Kasumi-1 (cell line): Measurements from ENCODE around the gene CORO2B.
A peak's percentile ranks its signal among the peaks of the same experiment; 100 is the strongest.

Source experiments
- DNase-seq, 2 experiments: peaks; one replicate each; lab custom pipeline; 2025; lab: John Stamatoyannopoulos, UW

Gene CORO2B

DNA sequence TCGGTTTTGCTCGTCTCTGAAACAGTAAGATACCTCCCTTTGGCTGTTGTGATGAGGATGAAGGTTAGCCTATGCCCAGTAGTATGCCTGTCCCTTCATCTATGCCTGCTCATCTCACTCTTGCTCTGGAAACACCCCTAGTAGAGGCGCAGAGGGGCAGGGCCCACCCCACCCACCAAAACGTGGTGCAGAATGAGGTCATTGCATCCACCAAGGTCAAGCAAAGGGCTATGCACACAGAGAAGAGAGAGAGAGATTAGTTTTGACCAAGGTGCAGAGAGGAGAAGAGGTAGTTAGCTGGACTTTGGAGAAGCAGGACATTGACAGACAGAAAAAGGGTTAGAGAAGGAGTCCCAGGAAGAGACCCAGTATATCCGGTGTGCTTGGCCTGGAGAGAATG is 119.9 kb downstream of the CORO2B start:
- no peak for DNase-seq

DNA sequence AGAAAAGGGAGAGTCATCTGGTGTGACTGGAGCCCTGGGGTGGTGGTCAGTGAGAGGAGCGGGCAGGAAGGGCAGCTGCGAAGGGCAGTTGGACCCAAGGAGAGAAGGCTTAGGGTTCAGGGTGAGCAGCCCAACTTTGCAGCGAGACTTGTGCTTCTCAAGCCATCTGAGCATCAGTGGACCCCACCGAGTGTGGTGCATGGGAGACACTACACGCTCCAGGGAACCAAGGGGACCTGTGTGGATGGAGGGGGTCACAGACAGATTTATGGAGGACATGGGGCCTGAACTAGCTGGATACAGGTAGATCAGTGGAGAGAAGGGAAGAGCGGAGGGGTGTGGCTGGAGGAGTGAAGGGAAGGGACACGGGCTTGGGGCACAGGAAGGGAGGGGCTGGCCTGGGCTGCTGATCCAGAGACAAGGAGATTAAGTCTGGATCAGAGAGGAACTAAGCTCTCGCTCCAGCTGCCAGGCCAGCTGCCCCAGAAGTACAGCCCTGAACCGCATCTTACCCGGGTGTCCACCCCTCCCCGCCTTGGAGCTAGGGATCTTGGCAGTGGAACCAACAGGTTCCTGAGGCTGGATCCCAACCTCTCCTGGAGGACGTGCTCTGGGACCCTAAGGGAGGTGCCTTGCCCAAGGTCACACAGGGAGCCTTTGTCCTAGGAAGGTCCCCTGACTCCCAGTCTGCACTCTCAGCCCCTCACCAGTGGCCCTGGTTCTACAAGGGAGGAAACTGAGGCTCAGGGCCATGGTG is 120.5 kb downstream of the CORO2B start:
- DNase-seq: no peak

DNA sequence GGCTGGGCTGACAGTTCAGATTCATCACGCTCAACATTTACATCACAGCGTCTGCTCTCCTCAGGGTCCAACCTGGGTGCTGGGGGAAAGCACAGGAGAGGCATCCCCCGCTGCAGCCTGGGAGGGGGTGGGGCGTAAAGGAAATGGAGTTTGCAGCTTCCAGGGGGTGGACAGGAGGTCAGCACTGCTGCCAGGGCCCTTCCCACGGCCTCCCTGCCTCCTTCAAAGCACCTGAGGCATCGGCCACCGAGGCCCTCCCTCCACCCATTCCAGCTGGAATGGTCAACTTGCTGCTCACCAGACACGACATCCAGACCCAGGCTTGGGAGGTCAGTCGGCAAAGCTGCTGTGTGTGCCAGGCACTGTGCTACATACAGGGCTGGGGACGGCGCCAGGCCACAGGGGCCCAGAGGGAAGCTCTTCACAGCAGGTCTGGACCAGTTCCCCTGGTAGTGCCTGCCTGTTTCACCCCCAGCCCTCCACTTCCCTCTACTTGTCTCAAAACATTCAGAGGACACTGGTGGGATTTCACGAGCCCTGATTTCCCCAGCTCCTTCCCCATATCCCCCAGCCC is 121.2 kb downstream of the CORO2B start:
- DNase-seq: peak in 1 of 2 experiments; percentile 2

DNA sequence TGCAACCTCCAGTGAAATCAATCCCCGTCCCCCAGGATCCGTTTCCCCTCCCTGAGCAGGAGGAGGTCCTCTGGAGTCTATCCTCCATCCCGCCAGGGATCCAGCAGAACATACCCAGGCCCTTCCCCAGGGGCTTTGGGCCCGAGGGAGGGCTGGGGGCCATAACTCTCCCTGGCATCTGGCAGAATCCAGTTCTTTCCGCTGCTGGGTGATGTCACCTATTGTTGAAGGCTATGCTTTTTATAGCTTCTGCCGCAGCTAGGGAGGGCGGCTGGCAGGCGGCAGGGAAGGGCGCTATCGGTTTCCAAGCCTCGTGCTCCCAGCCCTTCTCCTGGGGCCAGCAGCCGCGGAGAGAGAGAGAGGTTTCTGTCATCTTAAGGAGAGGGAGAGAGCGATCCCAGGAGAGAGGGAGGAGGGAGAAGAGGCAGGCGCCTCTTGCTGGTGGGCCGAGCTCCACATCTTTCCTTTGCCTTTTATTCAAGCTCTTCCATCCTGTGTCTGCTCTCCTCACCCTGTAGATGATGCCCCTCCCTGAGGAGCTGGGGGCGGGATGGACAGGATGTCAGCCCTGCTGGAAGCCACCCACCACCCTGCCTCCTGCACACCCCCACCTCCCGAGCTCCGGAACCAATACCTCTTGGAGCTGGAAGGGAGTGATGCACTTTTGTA is 121.8 kb downstream of the CORO2B start:
- DNase-seq: no peak

DNA sequence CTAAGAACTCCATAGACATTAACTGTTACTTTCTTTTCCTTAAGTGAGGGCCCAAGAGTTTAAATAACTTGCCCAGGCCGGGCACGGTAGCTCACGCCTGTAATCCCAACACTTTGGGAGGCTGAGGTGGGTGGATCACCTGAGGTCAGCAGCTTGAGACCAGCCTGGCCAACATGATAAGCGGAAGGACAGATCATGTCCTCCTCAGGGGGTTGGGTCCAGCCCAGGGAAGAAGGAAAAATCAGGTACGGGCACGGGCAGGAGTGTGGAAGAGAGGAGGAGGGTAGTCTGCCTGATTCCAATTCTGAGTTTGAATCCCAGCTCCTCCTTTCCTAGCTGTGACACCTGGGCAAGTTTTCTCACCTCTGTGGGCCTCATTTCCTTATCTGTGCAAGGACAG is 123.1 kb downstream of the CORO2B start:
- DNase-seq: no peak

DNA sequence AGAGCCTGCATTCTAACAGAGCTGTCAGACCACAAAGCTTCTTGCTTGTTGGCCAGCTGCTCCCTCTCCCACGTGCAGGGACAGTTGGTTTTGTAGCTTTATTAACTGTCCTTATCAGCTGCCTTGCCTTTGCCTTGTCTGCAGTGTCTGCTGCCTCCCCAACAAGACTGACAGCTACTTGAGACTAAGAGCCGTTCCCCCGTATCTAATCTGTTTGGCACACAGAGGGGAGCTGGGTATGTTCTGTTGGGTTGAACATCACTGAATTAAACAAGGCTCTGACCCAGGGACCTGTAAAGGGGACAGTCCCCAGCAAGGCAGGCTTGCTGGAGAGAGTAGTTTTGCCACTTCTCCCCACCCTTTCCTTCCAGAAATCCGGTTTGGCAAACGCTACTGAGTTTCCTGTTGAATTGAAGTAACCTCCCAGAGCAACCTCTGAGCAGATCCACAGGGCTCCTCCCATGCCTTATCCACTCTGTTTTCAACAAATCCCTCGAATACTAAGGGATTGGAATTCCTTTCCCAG is 125.8 kb downstream of the CORO2B start:
- peak; percentile 50 to 59 for DNase-seq

DNA sequence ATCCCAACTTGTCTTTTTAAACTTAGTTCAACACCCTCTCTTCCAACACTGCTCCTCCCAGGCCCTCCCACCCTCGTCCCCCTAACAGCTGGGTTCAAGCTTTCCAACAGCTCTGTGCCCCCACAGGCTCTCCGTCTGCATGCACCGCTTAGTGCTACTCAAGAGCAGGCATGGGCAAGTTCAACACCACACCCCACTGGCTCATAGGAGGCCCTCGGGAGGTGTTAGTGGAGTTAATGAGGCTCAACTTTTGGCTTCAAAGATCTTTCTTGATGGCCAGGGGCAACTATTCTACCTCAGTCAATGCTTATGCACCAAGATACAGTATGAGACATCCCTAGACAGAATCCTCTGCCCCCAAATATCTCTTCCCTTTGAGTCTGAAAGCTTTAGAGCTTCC is 127.5 kb downstream of the CORO2B start:
- DNase-seq: no peak

DNA sequence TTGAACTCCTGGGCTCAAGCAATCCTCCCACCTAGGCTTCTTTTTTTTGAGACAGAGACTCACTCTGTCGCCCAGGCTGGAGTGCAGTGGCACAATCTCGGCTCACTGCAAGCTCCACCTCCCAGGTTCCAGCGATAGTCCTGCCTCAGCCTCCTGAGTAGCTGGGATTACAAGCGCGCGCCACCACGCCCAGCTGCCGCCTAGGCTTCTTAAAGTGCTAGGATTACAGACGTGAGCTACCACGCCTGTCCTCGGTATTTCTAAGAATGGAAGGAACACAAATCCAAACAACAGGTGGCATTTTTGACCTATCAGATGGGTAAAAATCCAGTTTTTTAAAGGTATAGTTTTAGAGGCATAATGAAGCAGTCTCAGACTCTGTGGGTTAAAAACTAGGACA is 128.1 kb downstream of the CORO2B start:
- DNase-seq: no peak

DNA sequence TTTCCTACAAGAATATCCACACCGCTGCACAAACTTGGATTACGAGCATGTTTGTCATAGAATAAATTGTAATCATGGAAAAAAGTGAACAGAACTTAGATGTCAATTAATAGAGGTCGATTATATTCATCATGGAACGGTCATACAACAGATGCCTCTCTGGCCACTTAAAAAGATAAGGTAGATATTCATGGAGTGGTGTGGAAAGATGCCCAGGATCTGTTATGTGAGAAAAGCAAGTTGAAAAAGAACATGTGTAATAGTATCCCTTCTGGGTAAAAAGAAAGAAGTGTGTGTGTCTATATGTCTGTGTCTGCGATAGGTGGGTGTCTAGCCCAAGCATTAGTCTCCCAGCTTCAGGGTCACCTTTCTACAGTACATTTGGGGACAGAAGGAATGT is 128.6 kb downstream of the CORO2B start:
- no peak for DNase-seq

DNA sequence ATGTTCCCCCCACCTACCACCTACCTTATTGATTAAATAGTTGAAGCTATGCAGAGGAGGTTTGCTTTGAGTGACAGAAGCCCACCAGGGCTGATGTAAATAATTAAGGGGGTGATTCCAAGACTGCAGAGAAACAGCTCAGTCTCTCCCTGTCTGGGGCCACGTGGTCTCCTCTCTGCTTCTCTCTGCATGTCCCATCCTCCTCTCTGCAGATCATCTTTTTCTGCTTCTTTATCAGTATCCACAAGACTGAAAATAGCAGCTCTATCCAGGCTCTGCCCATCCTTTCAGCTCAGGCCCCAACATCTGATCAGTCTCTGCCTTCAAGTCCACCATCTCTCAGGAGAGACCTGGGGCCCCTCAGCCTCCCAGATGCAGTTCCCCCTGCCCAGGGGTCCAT is 131.1 kb downstream of the CORO2B start:
- no peak for DNase-seq

DNA sequence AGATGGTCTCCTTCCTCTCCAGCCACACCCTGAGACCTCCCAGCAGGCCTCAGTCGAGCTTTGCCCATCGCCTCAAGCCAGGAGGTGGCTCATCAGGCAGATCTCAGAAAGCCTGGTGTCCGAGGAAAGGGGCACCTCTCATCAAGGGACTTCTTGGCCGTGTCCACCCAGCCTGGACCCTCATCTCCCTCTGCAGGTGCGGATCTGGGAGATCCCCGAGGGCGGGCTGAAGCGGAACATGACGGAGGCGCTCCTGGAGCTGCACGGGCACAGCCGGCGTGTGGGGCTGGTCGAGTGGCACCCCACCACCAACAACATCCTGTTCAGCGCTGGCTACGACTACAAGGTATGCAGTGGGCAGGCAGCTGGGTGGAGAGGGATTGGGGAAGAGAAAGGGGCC is 131.7 kb downstream of the CORO2B start:
- no peak for DNase-seq

DNA sequence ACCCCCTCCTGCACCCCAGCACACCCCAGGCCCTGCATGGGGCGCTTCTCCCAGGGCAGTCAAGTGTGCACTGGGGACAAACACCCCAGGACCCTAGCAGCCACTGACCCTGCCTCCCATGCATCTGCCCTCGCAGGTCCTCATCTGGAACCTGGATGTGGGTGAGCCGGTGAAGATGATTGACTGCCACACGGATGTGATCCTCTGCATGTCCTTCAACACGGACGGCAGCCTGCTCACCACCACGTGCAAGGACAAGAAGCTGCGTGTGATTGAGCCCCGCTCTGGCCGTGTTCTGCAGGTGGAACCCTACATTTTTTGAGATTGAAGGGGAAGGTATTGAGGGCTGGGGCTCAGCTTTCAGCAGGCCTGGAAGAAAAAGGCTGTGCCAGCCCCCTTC is 132.6 kb downstream of the CORO2B start:
- DNase-seq: no peak

DNA sequence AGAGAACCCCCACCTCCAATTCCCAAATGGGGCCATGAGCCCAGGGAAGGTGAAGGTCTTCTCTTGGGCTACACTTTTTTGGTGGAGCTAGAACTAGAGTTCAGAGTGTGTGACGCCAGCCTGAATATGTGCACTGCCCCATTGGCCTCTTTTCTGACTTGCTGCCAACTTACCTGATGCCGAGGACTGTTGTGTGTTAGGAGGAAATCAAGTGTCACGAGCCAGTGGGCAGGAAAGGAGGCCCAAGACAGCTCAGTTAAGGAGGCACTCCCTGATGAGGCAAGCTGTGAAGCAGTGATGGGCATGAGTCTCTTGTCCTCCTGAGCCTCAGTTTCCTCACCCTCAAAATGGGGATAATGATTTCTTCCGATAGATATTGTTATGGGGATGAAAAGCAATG is 134.1 kb downstream of the CORO2B start:
- DNase-seq: no peak

DNA sequence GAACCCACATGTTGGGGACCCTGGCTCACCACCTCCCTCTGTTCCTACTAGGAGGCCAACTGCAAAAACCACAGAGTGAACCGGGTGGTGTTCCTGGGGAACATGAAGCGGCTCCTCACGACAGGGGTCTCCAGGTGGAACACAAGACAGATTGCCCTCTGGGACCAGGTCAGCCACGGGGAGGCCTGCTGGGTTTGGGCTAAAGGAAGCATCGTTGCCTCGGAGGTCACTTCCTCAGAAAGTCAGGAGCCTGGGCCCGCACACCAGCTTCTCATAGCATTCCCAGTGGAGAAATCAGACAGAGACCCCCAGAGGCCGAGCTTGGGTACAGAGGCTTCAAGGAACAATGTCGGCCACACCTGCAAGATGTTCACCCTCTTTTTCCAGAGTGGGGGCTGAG is 135.1 kb downstream of the CORO2B start:
- DNase-seq: no peak

DNA sequence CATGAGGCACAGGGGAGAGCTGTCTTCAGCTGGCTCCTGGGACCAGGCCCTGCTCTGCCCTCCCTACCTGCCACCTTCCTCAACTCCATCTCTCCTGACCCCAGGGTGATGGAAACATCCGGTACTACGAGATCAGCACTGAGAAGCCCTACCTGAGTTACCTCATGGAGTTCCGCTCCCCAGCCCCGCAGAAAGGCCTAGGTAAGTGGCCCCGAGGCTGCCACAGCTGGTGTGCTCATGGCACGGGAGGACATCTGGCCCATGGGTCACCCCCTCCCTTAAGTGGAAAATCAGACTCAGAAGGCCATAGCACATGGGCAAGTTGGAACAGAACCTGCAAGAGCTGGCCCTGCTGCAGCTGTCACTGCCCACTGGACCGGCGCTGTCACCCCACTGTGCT is 136.3 kb downstream of the CORO2B start:
- DNase-seq: no peak

DNA sequence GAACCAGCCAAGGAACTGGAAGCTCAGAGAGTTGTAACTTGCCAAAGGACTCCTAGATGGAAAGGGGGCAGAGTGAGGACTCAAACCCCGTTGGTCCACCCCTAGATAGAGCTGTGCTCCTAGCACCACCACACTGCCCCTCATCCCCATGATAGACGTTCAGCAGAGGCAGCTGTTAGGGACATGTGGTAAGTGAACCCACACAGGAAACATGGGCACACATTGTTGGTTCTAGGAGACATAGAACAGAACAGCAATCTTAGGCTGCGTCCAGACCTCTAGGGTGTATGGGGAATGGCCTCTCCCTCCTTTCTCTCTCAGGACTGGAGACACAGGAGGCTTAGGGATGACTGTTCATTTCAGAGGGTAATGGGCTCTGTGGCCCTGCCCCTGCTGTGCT is 139.2 kb downstream of the CORO2B start:
- DNase-seq: peak; percentile 61 to 70

DNA sequence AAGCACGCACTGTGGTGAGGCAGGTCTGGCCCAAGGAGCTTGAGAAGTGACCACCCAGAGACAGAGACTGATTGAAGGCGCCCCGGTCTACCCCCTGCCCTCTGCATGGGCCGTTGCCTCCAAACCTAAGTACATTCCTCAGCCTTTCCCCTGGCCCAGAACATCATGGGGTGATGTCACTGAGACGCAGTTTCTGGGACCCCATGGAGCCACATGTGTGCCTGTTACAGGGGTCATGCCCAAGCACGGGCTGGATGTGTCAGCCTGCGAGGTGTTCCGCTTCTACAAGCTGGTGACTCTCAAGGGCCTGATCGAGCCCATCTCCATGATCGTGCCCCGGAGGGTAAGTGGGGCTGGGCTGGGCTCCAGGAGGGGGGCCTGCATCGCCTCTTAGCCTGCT is 139.7 kb downstream of the CORO2B start:
- DNase-seq: no peak

DNA sequence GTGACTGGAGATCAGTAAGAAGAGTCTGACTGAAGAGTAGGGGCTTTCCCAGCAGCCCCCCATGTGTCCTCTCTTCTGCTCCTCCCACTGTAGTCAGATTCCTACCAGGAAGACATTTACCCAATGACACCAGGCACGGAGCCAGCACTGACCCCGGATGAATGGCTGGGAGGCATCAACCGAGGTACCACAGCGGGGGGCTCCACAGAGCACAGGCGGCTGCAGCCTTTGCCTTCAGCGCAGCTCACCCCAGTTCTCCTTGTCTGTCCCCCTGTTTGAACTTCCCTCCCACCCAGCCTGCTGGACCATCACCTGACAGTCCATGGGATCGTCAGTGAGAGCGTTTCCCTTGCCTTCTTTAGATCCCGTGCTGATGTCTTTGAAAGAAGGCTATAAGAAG is 140.3 kb downstream of the CORO2B start:
- no peak for DNase-seq

DNA sequence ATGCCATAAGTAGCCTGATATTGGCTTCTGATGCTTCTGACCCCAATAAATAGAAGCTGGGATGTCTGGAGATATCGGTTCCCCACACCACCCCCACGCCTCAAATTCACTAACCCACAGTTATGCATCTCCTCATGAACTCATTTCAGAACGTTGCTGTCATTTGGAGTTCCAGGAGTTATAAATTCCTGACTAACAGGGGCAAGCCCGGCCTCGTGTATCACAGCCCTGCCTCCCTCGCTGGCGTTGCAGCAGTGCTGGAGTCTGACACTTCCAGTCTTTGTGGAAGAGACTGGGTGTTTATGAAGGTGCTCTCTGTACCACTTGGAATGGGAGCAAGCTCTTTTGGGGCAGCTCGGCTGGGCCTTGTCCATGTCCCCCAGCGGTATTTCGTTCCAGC is 140.9 kb downstream of the CORO2B start:
- DNase-seq: no peak

DNA sequence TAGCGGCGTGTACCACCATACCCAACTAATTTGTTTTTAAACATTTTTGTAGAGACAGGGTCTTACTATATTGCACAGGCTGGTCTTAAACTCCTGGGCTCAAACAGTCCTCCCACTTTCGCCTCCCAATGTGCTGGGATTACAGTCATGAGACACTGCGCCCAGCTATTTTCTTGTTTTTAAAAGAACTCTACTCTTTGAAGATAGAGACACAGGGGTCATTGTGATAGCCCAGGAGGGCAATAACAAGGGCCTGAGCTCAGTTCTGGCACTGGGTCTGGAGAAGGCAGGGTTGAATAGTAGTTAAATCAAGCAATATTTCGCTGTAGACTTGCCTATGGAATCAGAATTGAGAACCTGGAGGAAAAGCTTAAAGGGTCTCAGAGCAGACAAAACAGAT is 143.1 kb downstream of the CORO2B start:
- no peak for DNase-seq

DNA sequence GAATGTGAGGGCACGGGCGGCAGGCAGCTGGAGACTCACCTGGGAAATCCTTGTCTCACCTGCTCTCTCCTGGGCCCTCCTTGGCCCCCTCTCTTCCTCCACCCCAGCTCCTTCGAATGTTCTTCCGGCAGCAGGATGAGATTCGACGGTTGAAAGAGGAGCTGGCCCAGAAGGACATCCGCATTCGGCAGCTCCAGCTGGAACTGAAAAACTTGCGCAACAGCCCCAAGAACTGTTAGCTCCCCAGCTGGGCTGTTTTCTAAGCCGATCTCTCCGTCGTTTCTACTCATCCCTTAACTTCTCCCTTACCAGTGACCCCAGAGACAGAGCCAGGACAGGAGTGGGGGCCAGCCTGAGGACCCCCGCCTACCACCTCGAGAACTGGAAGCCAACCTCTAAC is 146.9 kb downstream of the CORO2B start:
- DNase-seq: peak; percentile 88 to 92

DNA sequence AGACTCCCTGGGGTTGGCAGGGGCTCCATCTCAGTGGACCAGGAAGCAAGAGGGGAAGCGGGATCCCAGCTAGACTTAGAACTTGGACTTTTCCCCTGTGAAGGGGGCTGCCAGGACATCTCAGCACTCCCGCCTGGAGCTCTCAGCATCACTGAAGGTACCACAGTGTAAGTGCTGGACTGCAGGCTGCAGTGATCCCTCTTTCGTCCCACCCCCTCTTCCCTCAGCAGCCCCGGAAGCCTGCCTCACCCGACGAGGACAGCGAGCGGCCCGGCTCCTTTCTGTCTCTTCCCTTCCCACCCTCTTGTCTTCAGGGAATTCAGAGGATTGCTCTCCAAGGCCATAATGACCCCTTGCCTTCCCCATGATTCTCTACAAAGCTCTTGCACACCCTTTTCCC is 147.5 kb downstream of the CORO2B start:
- DNase-seq: no peak

DNA sequence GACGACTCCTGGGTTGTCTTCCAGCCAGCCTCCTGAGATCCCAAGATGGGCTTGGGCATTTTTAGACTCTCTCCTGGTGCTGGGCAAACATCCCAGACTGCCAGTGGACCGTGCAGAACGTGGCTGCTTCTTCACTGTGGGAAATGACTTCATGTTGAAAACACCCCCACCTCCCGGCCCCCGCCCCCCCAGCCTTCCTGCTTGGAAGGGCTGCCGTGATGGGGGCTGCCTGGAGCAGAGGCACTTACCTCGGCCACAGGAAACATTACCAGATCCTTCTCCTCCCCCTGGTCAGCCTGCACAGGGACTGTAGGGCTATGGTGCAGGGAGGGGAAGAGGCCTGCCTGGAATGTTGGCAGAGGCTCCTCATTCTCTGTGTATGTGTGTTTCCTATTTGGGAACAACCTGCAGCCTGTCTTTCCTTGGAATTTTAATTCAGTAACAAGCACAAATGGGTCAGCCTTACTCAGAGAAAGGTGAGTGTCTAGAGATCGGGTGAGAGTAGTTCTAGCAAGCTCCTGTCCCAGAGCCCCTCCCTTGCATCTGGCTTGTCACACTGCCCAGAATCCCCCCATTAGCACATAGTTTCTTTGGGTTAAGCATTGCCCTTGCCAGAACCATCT is 151.1 kb downstream of the CORO2B start:
- no peak for DNase-seq
